ENCODE results near the gene SPON1.
"Not testable (repeated sequence)": the region's sequence is repeated elsewhere in the genome, so short reads cannot be mapped to it uniquely, and the experiment has no call there.

The SPON1 gene

DNA sequence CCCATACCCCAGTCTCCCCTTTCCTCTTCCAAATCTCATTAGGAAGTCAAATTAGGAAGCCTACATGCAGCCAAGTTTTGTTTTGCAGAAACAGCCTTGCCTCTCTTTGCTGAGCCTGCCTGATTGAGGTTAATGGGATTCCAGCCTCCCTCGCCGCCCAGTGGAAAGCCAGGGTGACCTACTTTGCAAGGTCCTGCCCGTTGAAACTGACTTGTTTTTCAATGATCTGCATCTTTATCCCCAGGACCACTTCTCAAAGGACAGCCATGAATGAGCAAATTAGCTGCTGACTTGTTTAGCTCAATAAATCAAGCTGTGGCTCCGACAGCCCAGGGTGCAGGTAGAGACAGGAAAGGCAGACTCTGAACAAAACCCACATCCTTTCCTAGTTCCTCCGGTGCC is 286.1 kb downstream of the SPON1 start:
- ChIA-PET POLR2A (no interaction called here), CTCF (interaction anchor here (0.7 to 1.7 kb wide), 7 partner anchors 283 to 477 kb away, joined by 3 to 7 read pairs (median 4); no protein-coding TSS in a partner anchor)
- peaks cover 0 to 56% (median 17%) of the 10 kb centered on the region in 5 experiments for H3K27me3 ChIP-seq (replicated peaks in 2 of 5; ENCODE audit: control insufficient read depth in 4 of 5, insufficient read depth in 5 of 5, low read length in 4 of 5)
- H3K36me3 ChIP-seq (ENCODE audit: control insufficient read depth in 4 of 4, insufficient read depth in 4 of 4, low read length in 3 of 4), result no peaks in the 10 kb centered on the region
- no peak overlapping the region for H3K27ac ChIP-seq (ENCODE audit: insufficient read depth in 1 of 2, low read depth in 1 of 2, low read length in 2 of 2, poor library complexity in 1 of 2, severe bottlenecking in 2 of 2)
- no peaks in the 10 kb centered on the region for H3K9me3 ChIP-seq (ENCODE audit: control extremely low read depth in 1 of 5, control insufficient read depth in 4 of 5, insufficient read depth in 2 of 5, low read depth in 1 of 5, low read length in 4 of 5)
- no peak overlapping the region for H3K4me3 ChIP-seq (ENCODE audit: control insufficient read depth in 1 of 7, extremely low read depth in 1 of 7, insufficient read depth in 4 of 7, low read depth in 2 of 7, low read length in 6 of 7)
- peak in 2 of 3 donors; percentile 37 to 52 for DNase-seq
- 8% methylated on average over 5 of the region's 5 CpGs for WGBS (ENCODE audit: insufficient coverage)
- H3K4me1 ChIP-seq (ENCODE audit: control extremely low read depth in 1 of 4, control insufficient read depth in 4 of 4, insufficient read depth in 4 of 4, low read length in 3 of 4), result peaks cover 0 to 14% (median 10%) of the 10 kb centered on the region in 4 experiments

DNA sequence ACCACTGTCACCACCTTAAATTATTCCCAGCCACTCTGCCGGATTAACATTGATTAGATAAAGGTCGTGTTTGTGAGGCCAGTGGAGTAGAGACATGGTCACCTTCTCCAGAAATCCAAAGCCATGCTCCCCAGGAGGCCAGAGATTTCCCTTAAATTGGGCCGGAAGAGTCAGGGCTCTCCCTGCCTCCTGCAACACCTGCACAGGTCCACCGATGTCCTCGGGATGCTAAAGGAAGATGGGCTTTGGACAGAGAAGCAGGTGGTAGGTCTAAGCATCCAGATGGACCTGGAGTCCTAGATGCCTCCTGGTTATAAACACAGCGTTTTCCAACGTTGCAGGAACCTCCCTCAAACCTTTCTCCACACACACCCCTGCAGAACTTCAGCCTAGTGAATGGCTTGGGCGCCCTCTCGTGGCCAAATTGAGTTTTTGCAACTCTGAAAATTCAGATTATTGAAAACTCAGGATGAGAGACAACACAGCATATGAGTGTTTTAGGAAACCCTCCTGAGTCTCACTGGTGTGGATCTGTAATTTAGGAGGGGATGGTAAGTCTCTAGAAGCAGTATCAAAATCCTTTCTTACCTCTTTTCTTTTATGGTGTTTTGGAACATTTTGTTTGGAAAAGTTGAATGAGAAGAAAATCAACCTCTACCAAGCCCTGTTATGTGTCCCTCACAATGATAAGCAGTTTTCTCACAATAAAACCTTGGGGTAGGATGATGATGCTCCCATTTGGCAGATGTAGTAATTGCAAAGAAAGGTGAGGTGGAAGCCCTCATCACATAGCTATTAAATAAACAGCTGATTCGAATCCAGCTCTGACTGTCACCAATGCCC is 286.8 kb downstream of the SPON1 start:
- CTCF ChIA-PET, result interaction anchor here (0.6 to 4.7 kb wide), 12 partner anchors 15 to 478 kb away, joined by 3 to 42 read pairs (median 4); no protein-coding TSS in a partner anchor
- H3K4me1 ChIP-seq (ENCODE audit: control extremely low read depth in 1 of 4, control insufficient read depth in 4 of 4, insufficient read depth in 4 of 4, low read length in 3 of 4), result peaks cover 0 to 14% (median 10%) of the 10 kb centered on the region in 4 experiments
- H3K27ac ChIP-seq (ENCODE audit: insufficient read depth in 1 of 2, low read depth in 1 of 2, low read length in 2 of 2, poor library complexity in 1 of 2, severe bottlenecking in 2 of 2), result no peak overlapping the region
- WGBS (ENCODE audit: insufficient coverage), result 13% methylated on average over 6 of the region's 10 CpGs
- H3K9me3 ChIP-seq (ENCODE audit: control extremely low read depth in 1 of 5, control insufficient read depth in 4 of 5, insufficient read depth in 2 of 5, low read depth in 1 of 5, low read length in 4 of 5), result no peaks in the 10 kb centered on the region
- POLR2A ChIA-PET, result no interaction called here
- peaks cover 0 to 59% (median 17%) of the 10 kb centered on the region in 5 experiments for H3K27me3 ChIP-seq (replicated peaks in 2 of 5; ENCODE audit: control insufficient read depth in 4 of 5, insufficient read depth in 5 of 5, low read length in 4 of 5)
- H3K36me3 ChIP-seq (ENCODE audit: control insufficient read depth in 4 of 4, insufficient read depth in 4 of 4, low read length in 3 of 4), result no peaks in the 10 kb centered on the region
- H3K4me3 ChIP-seq (ENCODE audit: control insufficient read depth in 1 of 7, extremely low read depth in 1 of 7, insufficient read depth in 4 of 7, low read depth in 2 of 7, low read length in 6 of 7), result peak overlapping the region in 1 of 7 experiments; percentile 19
- DNase-seq, result peak; percentile 60 to 79 (median 71)

DNA sequence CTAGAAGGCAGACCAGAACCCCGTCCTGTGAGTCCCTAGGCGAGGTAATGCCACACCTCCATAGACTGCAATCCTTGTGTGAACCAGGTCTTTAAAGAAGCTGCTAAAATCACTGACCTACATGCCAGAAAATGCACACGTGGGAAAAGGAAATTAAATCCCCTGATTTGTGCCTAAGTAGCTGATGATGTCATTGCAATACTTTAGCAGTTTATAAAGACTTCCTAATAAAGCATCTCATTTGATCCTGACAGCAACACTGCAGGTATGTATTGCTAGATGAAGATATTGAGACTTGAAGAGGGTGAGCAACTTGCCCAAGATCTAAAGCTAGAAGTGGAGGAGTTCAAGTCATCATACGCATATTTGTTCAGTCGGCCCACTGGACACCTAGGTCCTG is 289.2 kb downstream of the SPON1 start:
- DNase-seq, result no peak
- POLR2A ChIA-PET, result no interaction called here
- Histone ChIP-seq H3K4me1 (ENCODE audit: control extremely low read depth in 1 of 4, control insufficient read depth in 4 of 4, insufficient read depth in 4 of 4, low read length in 3 of 4) (peaks cover 0 to 14% (median 10%) of the 10 kb centered on the region in 4 experiments), H3K27me3 (replicated peaks in 2 of 5; ENCODE audit: control insufficient read depth in 4 of 5, insufficient read depth in 5 of 5, low read length in 4 of 5) (peaks cover 0 to 63% (median 25%) of the 10 kb centered on the region in 5 experiments), H3K27ac (ENCODE audit: insufficient read depth in 1 of 2, low read depth in 1 of 2, low read length in 2 of 2, poor library complexity in 1 of 2, severe bottlenecking in 2 of 2) (no peak overlapping the region), H3K4me3 (ENCODE audit: control insufficient read depth in 1 of 7, extremely low read depth in 1 of 7, insufficient read depth in 4 of 7, low read depth in 2 of 7, low read length in 6 of 7) (no peak overlapping the region), H3K36me3 (ENCODE audit: control insufficient read depth in 4 of 4, insufficient read depth in 4 of 4, low read length in 3 of 4) (no peaks in the 10 kb centered on the region), H3K9me3 (ENCODE audit: control extremely low read depth in 1 of 5, control insufficient read depth in 4 of 5, insufficient read depth in 2 of 5, low read depth in 1 of 5, low read length in 4 of 5) (no peaks in the 10 kb centered on the region)
- CTCF ChIA-PET, result interaction anchor here (0.9 to 4.7 kb wide), 7 partner anchors 10 to 480 kb away, joined by 3 to 42 read pairs (median 5); no protein-coding TSS in a partner anchor
- WGBS (ENCODE audit: insufficient coverage), result 93% methylated on average over 4 of the region's 5 CpGs

DNA sequence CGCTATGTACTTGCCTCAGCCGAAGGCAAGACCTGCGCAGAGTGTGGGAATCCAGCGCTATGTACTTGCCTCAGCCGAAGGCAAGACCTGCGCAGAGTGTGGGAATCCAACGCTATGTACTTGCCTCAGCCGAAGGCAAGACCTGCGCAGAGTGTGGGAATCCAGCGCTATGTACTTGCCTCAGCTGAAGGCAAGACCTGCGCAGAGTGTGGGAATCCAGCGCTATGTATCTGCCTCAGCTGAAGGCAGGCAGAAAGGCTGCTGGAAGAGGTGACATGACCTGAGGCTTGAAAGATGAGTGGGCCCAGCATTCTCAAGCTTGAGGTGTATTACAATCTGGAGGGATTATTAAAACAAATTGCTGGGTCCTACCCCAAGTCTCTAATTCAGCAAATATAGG is 290.0 kb downstream of the SPON1 start:
- Histone ChIP-seq H3K4me1 (ENCODE audit: control extremely low read depth in 1 of 4, control insufficient read depth in 4 of 4, insufficient read depth in 4 of 4, low read length in 3 of 4) (peaks cover 0 to 14% (median 10%) of the 10 kb centered on the region in 4 experiments), H3K27me3 (replicated peaks in 2 of 5; ENCODE audit: control insufficient read depth in 4 of 5, insufficient read depth in 5 of 5, low read length in 4 of 5) (peaks cover 0 to 63% (median 31%) of the 10 kb centered on the region in 5 experiments)
- H3K36me3 ChIP-seq (ENCODE audit: control insufficient read depth in 4 of 4, insufficient read depth in 4 of 4, low read length in 3 of 4); H3K27ac ChIP-seq (ENCODE audit: insufficient read depth in 1 of 2, low read depth in 1 of 2, low read length in 2 of 2, poor library complexity in 1 of 2, severe bottlenecking in 2 of 2); H3K9me3 ChIP-seq (ENCODE audit: control extremely low read depth in 1 of 5, control insufficient read depth in 4 of 5, insufficient read depth in 2 of 5, low read depth in 1 of 5, low read length in 4 of 5); POLR2A ChIA-PET; H3K4me3 ChIP-seq (ENCODE audit: control insufficient read depth in 1 of 7, extremely low read depth in 1 of 7, insufficient read depth in 4 of 7, low read depth in 2 of 7, low read length in 6 of 7); DNase-seq: not testable (repeated sequence)
- 100% methylated on average over 6 of the region's 12 CpGs for WGBS (ENCODE audit: insufficient coverage)
- CTCF ChIA-PET, result interaction anchor here (0.6 to 4.7 kb wide), 6 partner anchors 12 to 480 kb away, joined by 4 to 42 read pairs (median 4); no protein-coding TSS in a partner anchor

DNA sequence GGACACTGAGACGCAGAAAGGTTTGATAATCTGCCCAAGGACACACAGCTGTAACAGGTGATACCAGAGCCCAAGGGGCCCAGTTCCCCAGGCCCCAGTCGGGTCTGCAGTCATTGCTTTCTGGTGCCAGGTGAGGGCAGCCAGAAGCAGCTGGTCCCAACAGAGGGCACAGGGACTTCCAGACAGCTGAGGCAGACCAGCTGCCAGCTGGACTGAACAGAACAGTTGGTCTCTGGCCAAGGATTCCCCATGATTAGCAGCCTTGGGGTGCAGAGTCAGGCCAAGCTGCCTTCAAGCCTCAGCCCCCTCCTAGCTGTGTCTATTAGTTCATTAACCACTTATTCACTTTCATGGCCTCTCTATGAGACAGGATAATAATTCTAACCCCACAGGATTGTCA is 290.9 kb downstream of the SPON1 start:
- POLR2A ChIA-PET, result no interaction called here
- CTCF ChIA-PET, result interaction anchor here (0.6 to 4.7 kb wide), 6 partner anchors 12 to 766 kb away, joined by 3 to 42 read pairs (median 4); no protein-coding TSS in a partner anchor
- Histone ChIP-seq H3K36me3 (ENCODE audit: control insufficient read depth in 4 of 4, insufficient read depth in 4 of 4, low read length in 3 of 4) (no peaks in the 10 kb centered on the region), H3K4me3 (ENCODE audit: control insufficient read depth in 1 of 7, extremely low read depth in 1 of 7, insufficient read depth in 4 of 7, low read depth in 2 of 7, low read length in 6 of 7) (no peak overlapping the region), H3K9me3 (ENCODE audit: control extremely low read depth in 1 of 5, control insufficient read depth in 4 of 5, insufficient read depth in 2 of 5, low read depth in 1 of 5, low read length in 4 of 5) (no peaks in the 10 kb centered on the region), H3K27ac (ENCODE audit: insufficient read depth in 1 of 2, low read depth in 1 of 2, low read length in 2 of 2, poor library complexity in 1 of 2, severe bottlenecking in 2 of 2) (no peak overlapping the region), H3K4me1 (ENCODE audit: control extremely low read depth in 1 of 4, control insufficient read depth in 4 of 4, insufficient read depth in 4 of 4, low read length in 3 of 4) (peaks cover 0 to 9% (median 8%) of the 10 kb centered on the region in 4 experiments), H3K27me3 (replicated peaks in 2 of 5; ENCODE audit: control insufficient read depth in 4 of 5, insufficient read depth in 5 of 5, low read length in 4 of 5) (peaks cover 0 to 68% (median 39%) of the 10 kb centered on the region in 5 experiments)
- DNase-seq, result no peak
- 100% methylated on average over 2 of the region's 2 CpGs for WGBS (ENCODE audit: insufficient coverage)

DNA sequence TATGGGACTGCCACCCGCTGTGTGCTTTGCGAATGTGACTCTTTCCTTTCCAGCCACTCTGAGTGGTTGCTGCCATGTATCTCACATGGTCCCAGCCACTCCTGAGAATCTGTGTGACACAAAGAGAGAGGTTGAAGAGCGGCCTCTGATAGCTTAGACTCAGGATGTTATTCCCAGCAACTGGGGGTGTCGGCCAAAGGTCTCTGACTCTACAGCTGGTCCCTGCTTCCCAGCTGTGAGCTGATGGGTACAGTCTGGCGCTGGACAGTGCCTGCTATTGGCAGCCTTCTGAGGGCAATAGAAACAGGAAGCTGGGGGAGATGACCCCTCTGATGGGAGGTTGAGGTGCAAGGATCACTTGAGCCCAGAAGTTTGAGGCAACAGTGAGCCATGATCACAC is 291.3 kb downstream of the SPON1 start:
- H3K27me3 ChIP-seq (replicated peaks in 2 of 5; ENCODE audit: control insufficient read depth in 4 of 5, insufficient read depth in 5 of 5, low read length in 4 of 5), result peaks cover 0 to 71% (median 42%) of the 10 kb centered on the region in 5 experiments
- no peaks in the 10 kb centered on the region for H3K9me3 ChIP-seq (ENCODE audit: control extremely low read depth in 1 of 5, control insufficient read depth in 4 of 5, insufficient read depth in 2 of 5, low read depth in 1 of 5, low read length in 4 of 5)
- no peak overlapping the region for H3K27ac ChIP-seq (ENCODE audit: insufficient read depth in 1 of 2, low read depth in 1 of 2, low read length in 2 of 2, poor library complexity in 1 of 2, severe bottlenecking in 2 of 2)
- H3K4me1 ChIP-seq (ENCODE audit: control extremely low read depth in 1 of 4, control insufficient read depth in 4 of 4, insufficient read depth in 4 of 4, low read length in 3 of 4), result peaks cover 0 to 5% (median 4%) of the 10 kb centered on the region in 4 experiments
- POLR2A ChIA-PET, result no interaction called here
- CTCF ChIA-PET, result interaction anchor here (1.0 to 4.7 kb wide), 5 partner anchors 13 to 767 kb away, joined by 3 to 42 read pairs (median 4); no protein-coding TSS in a partner anchor
- no peak for DNase-seq
- 94% methylated on average over 4 of the region's 5 CpGs for WGBS (ENCODE audit: insufficient coverage)
- no peak overlapping the region for H3K4me3 ChIP-seq (ENCODE audit: control insufficient read depth in 1 of 7, extremely low read depth in 1 of 7, insufficient read depth in 4 of 7, low read depth in 2 of 7, low read length in 6 of 7)
- no peaks in the 10 kb centered on the region for H3K36me3 ChIP-seq (ENCODE audit: control insufficient read depth in 4 of 4, insufficient read depth in 4 of 4, low read length in 3 of 4)
